Measurements from ENCODE around the gene KRTAP5-8. TPM values are rescaled to one million over a fixed set of nuclear protein-coding genes. Genes with fewer than 3 reads are reported as not detected.
"Not testable (repeated sequence)": the region's sequence is repeated elsewhere in the genome, so short reads cannot be mapped to it uniquely, and the experiment has no call there.

KRTAP5-8 gene
- total and polyA plus RNA-seq, 2 experiments from 2014 or later: not detected

DNA sequence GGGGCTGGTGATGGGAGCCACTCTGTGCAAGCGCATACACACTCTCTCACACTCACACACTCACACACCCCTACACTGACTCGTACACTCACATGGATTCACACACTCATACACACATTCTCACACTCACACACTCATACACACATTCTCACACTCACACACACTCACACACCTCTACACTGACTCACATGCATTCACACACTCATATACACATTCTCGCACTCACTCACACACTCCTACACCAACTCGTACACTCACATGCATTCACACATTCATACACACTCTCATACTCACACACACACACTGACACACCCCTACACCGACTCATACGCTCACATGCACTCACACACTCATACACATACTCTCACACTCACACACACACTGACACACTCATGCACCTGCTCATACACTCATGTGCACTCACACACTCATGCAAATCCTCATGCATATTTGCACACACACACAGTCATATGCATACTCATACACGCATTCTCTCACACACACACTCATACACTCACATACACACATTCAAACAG lies 39.7 kb downstream of the KRTAP5-8 start:
- DNase-seq (ENCODE audit: low read depth in 1 of 2, low spot score in 1 of 2): no peak
- Histone ChIP-seq H3K27ac (no peak overlapping the region), H3K4me1 (ENCODE audit: low read depth) (peaks cover 5% of the 10 kb centered on the region), H3K9me3 (ENCODE audit: low read depth) (no peaks in the 10 kb centered on the region), H3K4me3 (no peak overlapping the region), H3K36me3 (no peaks in the 10 kb centered on the region), H3K27me3 (no peaks in the 10 kb centered on the region)
- TF ChIP-seq, protein P1, sequence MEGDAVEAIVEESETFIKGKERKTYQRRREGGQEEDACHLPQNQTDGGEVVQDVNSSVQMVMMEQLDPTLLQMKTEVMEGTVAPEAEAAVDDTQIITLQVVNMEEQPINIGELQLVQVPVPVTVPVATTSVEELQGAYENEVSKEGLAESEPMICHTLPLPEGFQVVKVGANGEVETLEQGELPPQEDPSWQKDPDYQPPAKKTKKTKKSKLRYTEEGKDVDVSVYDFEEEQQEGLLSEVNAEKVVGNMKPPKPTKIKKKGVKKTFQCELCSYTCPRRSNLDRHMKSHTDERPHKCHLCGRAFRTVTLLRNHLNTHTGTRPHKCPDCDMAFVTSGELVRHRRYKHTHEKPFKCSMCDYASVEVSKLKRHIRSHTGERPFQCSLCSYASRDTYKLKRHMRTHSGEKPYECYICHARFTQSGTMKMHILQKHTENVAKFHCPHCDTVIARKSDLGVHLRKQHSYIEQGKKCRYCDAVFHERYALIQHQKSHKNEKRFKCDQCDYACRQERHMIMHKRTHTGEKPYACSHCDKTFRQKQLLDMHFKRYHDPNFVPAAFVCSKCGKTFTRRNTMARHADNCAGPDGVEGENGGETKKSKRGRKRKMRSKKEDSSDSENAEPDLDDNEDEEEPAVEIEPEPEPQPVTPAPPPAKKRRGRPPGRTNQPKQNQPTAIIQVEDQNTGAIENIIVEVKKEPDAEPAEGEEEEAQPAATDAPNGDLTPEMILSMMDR (IDR thresholded peaks at IDR 0.05; ENCODE audit: low read depth, low read length): no peak

DNA sequence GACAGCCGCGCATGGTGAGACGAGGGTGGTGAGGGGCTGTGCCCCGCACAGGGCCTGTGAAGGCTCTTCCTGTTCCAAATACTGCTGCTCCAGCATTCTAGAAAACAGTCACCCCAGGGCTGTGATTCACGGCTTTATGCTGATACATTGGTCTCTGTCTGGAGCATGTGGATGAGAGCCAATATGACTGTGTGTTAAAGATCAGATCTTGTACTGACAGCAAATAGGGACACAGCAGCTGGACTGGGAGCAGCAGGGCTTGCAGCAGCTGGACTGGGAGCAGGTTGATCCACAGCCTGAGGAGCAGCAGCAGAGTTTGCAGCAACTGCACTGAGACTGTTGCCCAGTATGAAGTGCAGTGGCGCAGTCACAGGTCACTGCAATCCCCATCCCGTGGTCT lies 41.7 kb downstream of the KRTAP5-8 start:
- H3K36me3 ChIP-seq; H3K4me3 ChIP-seq; H3K27me3 ChIP-seq; H3K4me1 ChIP-seq (ENCODE audit: low read depth); H3K9me3 ChIP-seq (ENCODE audit: low read depth); H3K27ac ChIP-seq: not testable (repeated sequence)
- peak in 1 of 2 donors; percentile 23 for DNase-seq (ENCODE audit: low read depth in 1 of 2, low spot score in 1 of 2)

DNA sequence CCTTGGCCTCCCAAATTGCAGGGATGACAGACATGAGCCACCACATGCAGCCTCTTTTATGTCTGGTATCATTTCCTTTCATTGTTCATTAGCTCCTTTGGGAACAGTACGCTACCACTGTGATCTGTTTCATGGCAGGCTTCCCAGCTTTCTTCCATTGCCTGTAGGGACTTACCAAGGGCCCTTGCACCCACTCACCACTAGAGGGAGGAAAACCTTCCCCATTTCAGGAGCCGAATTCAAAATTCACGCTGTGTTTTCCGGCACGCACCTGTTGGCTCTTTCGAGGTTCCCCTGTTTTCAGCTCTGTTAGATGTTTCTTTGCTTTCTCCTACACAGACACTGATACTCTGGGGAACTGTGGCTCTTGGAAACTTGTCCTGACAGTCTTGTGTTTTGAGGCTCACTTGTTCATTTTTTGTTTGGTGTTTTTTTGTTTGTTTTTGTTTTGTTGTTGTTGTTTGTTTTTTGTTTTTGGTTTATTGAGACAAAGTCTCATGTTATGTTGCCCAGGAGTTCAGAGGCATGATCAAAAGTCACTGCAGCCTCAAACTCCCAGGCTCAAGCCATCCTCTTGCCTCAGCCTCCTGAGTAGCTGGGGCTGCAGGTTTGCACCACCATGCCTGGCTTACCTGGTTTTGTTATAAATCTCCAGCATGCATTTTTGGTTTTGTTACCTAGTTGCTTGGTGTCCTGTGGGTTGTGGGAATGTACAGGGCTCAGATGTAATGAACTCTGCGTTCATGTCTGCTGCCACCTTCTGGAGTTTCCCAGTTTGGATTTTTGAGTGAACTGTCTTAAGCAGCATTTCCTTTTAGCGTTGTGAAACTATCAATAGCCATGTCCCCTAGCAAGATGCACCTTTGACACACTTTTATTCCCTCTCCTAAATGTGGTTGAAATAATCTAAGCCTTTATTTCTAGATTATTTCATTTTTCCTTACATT lies 42.5 kb downstream of the KRTAP5-8 start:
- Histone ChIP-seq H3K36me3 (no peaks in the 10 kb centered on the region), H3K27ac (no peak overlapping the region), H3K9me3 (ENCODE audit: low read depth) (no peaks in the 10 kb centered on the region), H3K27me3 (no peaks in the 10 kb centered on the region), H3K4me3 (no peak overlapping the region), H3K4me1 (ENCODE audit: low read depth) (no peaks in the 10 kb centered on the region)
- TF ChIP-seq, protein P1 (IDR thresholded peaks at IDR 0.05; ENCODE audit: low read depth, low read length): peak; percentile 93
- DNase-seq (ENCODE audit: low read depth in 1 of 2, low spot score in 1 of 2): peak; percentile 60 to 88

DNA sequence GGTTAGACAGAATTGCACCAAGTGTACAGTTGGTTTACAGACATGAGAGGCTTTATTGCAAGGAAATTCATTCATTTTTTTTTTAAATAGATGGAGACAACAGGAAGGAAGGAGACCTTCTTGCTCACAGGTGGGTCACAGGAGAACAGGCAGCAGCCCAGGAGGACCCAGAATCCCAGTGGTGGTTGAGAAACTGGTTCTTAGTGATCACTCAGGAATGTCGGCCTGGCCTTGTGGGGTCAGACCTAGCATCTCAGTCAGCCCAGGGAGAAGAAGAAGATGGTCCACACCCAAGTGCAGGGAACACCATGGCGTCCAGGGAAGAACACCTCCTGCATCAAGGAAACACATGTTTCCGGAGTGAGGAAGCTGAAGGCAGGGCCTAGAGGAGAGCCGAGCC lies 44.0 kb downstream of the KRTAP5-8 start:
- TF ChIP-seq, protein P1 (IDR thresholded peaks at IDR 0.05; ENCODE audit: low read depth, low read length): no peak
- Histone ChIP-seq H3K4me1 (ENCODE audit: low read depth) (peaks cover 6% of the 10 kb centered on the region), H3K9me3 (ENCODE audit: low read depth) (no peaks in the 10 kb centered on the region), H3K27ac (no peak overlapping the region), H3K27me3 (no peaks in the 10 kb centered on the region), H3K4me3 (no peak overlapping the region), H3K36me3 (no peaks in the 10 kb centered on the region)
- DNase-seq (ENCODE audit: low read depth in 1 of 2, low spot score in 1 of 2): no peak

DNA sequence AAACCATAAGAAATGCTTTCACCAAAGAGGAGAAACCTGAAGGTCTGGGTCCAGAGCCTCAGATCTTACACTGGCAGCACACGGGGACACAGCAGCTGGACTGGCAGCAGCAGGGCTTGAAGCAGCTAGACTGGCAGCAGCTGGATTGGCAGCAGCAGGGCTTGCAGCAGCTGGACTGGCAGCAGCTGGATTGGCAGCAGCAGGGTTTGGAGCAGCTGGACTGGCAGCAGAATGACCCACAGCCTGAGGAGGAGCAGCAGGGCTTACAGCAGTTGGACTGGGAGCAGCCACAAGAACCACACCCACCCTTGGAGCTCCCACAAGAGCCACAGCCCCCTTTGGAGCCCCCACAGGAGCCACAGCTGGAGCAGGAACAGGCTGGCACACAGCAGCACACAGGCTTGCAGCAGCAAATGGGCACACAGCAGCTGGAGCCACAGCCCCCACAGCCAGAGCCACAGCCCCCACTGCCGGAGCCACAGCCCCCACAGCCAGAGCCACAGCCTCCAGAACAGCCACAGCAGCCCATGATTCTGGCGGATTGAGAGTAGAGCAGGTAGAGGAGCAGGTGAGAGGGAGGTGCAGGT lies 44.6 kb downstream of the KRTAP5-8 start, which contains the start of gene KRTAP5-11:
TSS of gene KRTAP5-11 (minus strand) at position 567 of the 587 bp plus-strand sequence. CDS start at position 529, 38 bp downstream.
- Histone ChIP-seq H3K27ac (no peak within 1 kb of the TSS), H3K36me3 (no peaks in the 10 kb centered on the region), H3K4me3 (no peak within 1 kb of the TSS), H3K4me1 (ENCODE audit: low read depth) (peaks cover 6% of the 10 kb centered on the region), H3K27me3 (no peaks in the 10 kb centered on the region), H3K9me3 (ENCODE audit: low read depth) (no peaks in the 10 kb centered on the region)
- no peak for DNase-seq (ENCODE audit: low read depth in 1 of 2, low spot score in 1 of 2)
- TF ChIP-seq, protein P1 (IDR thresholded peaks at IDR 0.05; ENCODE audit: low read depth, low read length): no peak

DNA sequence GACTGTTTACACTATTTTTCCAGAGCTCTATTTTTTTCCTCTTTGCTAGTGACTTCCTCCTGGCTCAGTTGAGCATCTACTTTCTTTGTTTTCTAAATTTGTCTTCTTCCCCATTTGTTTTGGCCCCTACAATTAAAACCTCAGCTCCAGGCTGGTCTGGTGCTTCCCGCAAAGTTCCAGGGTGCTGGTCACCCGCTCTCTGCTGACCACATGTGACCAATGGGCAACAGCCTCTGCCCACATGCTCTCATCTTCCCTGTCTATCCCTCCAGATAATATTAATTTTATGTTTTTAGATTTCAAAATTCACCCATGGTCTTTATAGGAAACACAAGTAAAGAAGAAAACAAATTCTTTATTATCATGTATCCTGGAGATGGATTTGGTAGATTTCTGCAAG lies 45.1 kb downstream of the KRTAP5-8 start:
- H3K27ac ChIP-seq; H3K4me1 ChIP-seq (ENCODE audit: low read depth); H3K36me3 ChIP-seq; DNase-seq (ENCODE audit: low read depth in 1 of 2, low spot score in 1 of 2); H3K27me3 ChIP-seq; H3K4me3 ChIP-seq; H3K9me3 ChIP-seq (ENCODE audit: low read depth): not testable (repeated sequence)

DNA sequence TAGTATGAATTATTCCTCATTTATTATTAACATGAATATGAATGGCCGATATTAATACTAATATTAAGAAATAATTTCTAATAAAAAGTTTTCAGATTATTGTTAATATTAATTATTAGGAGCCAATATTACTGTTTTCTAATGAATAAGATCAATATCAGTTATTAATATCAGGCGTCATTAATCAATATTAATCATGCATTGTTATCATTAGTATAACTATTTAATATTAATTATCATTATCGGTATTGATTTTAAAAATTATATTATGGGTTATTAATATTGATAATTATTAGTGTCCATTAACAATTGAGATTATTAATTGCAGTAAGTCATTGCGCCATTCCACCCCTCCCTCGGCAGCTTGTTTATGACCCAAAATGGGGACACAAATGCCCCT lies 47.8 kb downstream of the KRTAP5-8 start:
- H3K4me3 ChIP-seq; H3K27ac ChIP-seq; H3K27me3 ChIP-seq; H3K36me3 ChIP-seq; DNase-seq (ENCODE audit: low read depth in 1 of 2, low spot score in 1 of 2); H3K9me3 ChIP-seq (ENCODE audit: low read depth); H3K4me1 ChIP-seq (ENCODE audit: low read depth): not testable (repeated sequence)

DNA sequence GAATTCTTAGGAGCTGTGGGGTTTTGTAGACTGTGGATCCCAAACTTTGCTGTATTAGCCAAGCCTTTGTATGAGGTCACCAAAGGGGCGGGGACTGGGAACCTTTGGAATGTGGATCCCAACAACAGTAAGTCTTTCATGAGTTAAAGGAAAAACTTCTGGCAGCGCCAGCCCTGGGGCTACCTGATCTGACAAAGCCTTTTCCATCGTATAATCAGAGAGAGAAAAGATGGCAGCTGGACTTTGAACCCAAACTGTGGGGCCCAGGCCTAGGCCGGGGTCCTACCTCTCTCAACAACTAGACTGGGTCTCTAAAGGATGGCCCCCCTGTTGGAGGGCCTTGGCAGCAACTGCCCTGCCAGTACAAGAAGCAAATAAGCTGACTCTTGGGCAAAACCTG lies 50.5 kb downstream of the KRTAP5-8 start:
- not testable (repeated sequence) for H3K36me3 ChIP-seq; DNase-seq (ENCODE audit: low read depth in 1 of 2, low spot score in 1 of 2); H3K9me3 ChIP-seq (ENCODE audit: low read depth); H3K4me3 ChIP-seq; H3K4me1 ChIP-seq (ENCODE audit: low read depth); H3K27ac ChIP-seq; H3K27me3 ChIP-seq
